OCI-LY3 (cell line): ENCODE data around the gene FMNL1.

Source experiments
- CTCF ChIP-seq: fragments of 200-600, 300-600 bp; sonication (generic); IDR thresholded peaks from 2 replicates; pipeline ENCODE4 v1.5.1; 2014; ENCODE audit warnings: antibody characterized with exemption, low read length, low read depth
- EZH2phosphoT487 ChIP-seq: fragments of 200-600 bp; shearing (Covaris generic); IDR thresholded peaks from 2 replicates; pipeline ENCODE4 v1.6.1; 2018; ENCODE audit warnings: antibody characterized with exemption, mixed run types, low read depth

GRCh38 chr17:45277992-45278391 lies 56.3 kb downstream of the FMNL1 start:
- TF ChIP-seq CTCF (no peak), EZH2phosphoT487 (no peak)
